Inflammatory macrophage treated with lipopolysaccharide for 1 hour (primary cell): ENCODE measurements around the gene CD72.
"Not testable (repeated sequence)": the region's sequence is repeated elsewhere in the genome, so short reads cannot be mapped to it uniquely, and the experiment has no call there.

Experiments used
- DNase-seq, 2 donors: peaks; one replicate each; pipeline ENCODE4 v3.0.0-alpha.2; 2020 to 2022

CD72 gene

DNA sequence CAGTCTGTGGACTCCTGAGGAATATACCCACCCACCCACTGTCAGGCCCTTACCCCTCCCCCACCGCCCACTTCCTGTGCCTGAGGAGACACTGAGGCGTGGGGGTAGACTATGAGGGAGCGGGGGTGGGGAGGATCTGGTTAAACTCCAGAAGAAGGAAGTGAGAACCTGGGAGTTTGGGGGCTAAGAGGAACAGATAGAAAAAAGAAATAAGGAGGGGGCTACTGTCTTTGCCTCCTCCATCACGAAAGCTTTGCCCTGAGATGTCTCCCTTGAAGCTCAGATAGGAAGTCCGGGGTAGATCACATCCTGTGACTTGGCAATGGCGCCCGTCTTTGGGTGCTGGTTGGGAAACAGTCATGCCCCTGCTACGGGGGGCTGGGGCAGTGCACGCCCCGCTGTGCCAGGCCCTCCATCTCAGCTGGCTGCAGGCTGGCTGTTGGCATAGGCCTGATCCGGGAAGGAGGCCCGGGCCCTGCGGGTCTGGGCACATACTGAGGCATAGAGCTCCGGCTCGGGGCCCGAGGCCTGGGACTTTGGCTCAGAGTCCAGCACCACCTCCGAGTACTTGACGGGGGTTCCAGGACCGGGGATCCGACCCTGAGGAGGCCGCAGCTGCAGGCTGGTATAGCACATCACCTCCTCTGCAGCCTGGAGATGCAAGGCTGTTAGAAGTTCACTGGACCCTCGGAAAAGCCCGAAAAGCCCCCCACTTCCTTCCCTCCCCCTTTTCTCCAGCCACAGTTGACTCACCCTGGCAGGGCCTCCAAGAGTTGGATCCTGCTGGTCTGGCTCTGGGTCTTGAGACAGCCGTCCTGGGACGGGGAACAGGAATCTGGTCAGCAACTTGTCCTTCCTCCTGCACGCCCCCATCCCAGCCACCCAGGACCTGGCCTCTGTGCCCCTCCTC lies 31.5 kb upstream of the CD72 start:
- DNase-seq, result peak in 1 of 2 donors; percentile 58

- peak; percentile 83 to 95 for DNase-seq
Measured at GRCh38 chr9:35646533-35647265, 28.5 kb upstream of the CD72 start.

GRCh38 chr9:35646153-35646532 lies 27.9 kb upstream of the CD72 start:
- no peak for DNase-seq

- DNase-seq, result not testable (repeated sequence)
Measured at GRCh38 chr9:35645736-35646135, 27.5 kb upstream of the CD72 start.

- DNase-seq, result no peak
Measured at GRCh38 chr9:35643046-35643445, 24.8 kb upstream of the CD72 start.

DNA sequence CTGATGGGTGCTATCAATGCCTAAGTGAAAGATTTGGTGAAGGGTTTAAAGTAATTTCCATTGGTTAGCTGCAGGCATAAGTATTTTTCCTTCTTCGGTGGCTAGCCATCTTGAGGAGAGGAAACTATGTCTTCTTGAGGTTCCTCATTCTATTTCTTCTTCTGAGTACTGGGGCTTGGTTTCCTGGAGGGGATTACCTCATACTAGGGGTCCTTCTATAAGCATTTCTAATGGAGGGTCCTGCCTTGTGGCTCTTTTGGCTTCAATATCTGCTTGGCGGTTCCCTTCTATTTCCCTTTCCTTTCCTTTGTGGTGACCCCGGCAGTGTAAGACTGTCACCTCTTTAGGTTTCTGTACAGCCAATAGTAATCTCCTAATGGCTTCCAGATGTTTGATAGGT lies 23.3 kb upstream of the CD72 start:
- DNase-seq, result not testable (repeated sequence)

DNA sequence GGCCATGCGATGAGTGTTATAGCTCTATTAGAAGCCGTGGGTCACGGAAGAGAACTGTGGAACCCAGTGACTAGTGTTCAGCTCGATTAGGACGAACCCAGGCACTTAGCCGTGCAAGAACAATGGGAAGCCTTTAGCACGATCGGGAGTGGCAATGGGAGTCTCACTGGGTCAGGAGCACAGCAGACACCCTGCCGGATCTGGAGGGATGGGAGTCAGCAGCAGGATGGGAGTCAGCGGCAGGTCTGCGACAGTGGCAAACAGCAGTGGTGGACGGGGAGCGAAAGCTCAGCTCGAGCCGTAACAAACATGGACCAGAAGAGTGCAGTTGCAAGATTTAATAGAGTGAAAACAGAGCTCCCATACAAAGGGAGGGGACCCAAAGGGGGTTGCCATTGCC lies 22.2 kb upstream of the CD72 start:
- DNase-seq, result not testable (repeated sequence)

DNA sequence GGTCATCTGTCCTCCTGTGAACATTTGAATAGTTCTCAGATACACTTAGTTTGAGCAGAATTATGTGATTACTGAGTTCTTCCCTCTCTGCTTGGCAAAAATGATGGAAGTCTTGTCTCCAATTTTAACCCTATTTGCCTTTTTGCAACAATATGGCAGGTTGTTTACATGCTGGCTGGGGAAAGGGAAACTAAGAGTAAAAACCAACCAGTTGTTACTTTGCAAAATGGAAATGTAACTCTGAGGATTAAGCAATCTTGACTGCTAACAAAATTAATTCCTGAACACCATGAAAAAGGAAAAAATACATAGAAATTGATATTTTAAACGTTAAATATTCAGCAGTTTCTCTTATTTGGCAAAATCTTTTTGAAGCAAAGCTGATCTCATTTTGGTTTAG lies 21.4 kb upstream of the CD72 start:
- no peak for DNase-seq

DNA sequence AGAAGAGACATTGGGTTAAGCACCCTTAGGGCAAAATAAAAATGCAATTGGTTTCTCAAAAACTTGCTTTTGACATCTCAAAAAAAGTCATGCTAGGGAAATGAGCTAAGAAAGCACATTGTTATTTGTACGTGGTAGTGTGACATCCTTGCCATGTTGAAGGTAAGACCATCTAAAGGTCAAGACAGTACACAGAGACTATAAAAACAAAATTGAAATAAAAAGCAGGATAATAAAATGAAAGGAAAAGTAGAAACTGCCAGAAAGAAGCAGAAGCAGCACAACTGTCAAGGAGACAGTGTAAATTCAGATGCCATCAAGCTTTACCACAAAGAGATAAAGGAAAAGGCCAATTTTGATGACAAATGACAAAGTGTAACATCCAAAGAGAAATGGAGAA lies 21.0 kb upstream of the CD72 start:
- not testable (repeated sequence) for DNase-seq

GRCh38 chr9:35638751-35639150 lies 20.5 kb upstream of the CD72 start:
- DNase-seq, result not testable (repeated sequence)

- DNase-seq, result not testable (repeated sequence)
Measured at GRCh38 chr9:35637427-35637955, 19.3 kb upstream of the CD72 start.

- DNase-seq, result not testable (repeated sequence)
Measured at GRCh38 chr9:35636877-35637246, 18.6 kb upstream of the CD72 start.

GRCh38 chr9:35636135-35636876 lies 18.1 kb upstream of the CD72 start:
- peak in 1 of 2 donors; percentile 62 for DNase-seq

GRCh38 chr9:35635730-35636129 lies 17.5 kb upstream of the CD72 start:
- DNase-seq, result no peak

DNA sequence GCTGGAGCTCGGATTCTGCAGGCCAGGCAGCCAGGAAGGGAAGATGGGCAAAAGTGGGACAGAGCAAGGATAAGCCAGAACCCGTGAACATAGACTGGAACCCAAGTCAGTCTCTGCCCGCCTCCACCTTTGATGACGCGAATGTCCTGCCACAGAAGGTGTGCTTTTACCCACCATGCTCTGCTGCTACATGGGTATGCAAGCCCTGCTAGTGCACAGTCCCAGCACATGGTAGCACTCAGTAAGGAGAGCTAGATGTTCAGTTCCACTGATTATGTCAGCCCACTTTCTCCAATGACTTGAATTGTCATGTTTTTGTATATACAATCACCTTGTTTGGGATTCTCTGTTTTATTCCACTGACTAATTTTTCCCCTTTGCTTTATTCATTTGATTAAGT lies 11.4 kb upstream of the CD72 start:
- DNase-seq, result no peak

DNA sequence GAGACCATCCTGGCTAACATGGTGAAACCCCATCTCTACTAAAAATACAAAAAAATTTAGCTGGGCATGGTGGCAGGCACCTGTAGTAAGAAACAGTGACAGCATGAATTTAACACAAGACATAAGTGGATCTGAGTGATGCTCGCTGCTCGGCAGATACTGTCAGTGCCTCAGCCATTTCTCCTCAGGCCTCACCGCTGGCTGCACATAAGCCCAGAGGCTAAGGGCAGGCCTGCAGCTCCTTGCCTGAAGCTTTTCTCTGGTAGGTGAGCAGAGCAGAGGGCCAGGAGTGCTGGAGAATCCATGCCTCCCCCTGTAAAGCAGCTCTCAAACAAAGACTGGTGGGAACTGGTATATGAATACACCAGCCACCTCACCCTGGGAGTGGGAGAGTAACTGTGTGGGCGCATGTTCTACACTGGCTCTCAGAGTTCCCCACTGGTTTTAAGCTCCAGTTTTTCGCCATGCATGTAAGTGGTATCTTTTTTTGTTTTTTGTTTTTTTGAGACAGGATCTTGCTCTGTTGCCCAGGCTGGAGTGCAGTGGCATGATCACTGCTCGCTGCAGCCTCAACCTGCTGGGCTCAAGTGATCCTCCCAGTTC lies 10.3 kb upstream of the CD72 start:
- no peak for DNase-seq

DNA sequence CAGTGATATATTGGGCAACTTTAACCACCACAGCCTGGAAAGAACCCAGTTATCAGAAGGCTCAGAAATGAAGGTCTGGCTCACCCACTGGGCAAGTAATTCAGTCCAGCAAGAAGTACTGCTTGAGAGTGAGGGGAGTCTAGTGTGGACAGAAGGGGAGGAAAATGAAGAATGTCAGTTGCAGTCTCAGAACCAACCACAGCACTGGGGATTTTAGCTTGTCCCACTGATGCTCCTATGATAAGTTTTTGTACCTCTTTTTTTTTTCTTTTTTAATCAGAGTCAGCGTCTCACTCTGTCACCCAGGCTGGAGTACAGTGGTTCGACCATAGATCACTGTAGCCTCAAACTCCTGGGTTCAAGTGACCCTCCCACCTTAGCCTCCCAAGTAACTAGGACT lies 9.4 kb upstream of the CD72 start:
- DNase-seq, result no peak

DNA sequence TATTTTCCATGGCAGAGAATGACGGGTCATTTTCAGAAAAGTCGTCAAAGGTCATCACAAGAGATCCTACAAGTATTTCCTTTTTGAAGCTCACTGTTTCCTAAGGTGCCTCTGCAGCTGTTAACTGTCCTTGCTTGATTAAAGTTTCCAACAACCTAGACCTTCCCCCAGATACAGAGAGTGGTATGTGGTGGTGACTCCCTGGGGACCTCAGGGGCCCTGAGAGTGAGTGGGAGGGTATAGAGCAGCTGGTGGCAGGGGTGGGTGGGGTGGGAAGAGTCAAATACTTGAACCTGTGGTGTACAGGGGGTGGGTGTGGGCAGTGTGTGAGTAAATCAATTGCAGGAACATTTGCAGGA lies 1.6 kb upstream of the CD72 start:
- no peak for DNase-seq

- DNase-seq, result peak in 1 of 2 donors; percentile 40
Measured at GRCh38 chr9:35618854-35619799, 914 bp upstream of the CD72 start.

GRCh38 chr9:35617548-35617947 lies 665 bp downstream of the CD72 start:
- no peak for DNase-seq

- peak; percentile 82 to 87 for DNase-seq
Measured at GRCh38 chr9:35616681-35617459, 1.3 kb downstream of the CD72 start.
